NCI-H146 treated with DMSO at 0.1 percent for 48 hours (cell line): Measurements from ENCODE around the gene CDIPT.
A peak's percentile ranks its signal among the peaks of the same experiment; 100 is the strongest.

Experiments
- DNase-seq: peaks from one replicate; lab custom pipeline; 2025; ENCODE audit not compliant: unreplicated experiment; lab: John Stamatoyannopoulos, UW

Gene CDIPT

GRCh38 chr16:29811896-29812665, 50.9 kb downstream of the CDIPT start, which contains the start of gene PRRT2:
Gene PRRT2 (plus strand): TSS chr16:29812193. CDS start chr16:29813055, 862 bp downstream.
- peak; percentile 72 for DNase-seq

GRCh38 chr16:29811170-29811895, 51.7 kb downstream of the CDIPT start:
- DNase-seq, result peak; percentile 79

- DNase-seq, result no peak
These were observed 52.3 kb downstream of the CDIPT start for GRCh38 chr16:29810699-29811169.

- DNase-seq, result no peak
These were observed 53.0 kb downstream of the CDIPT start for GRCh38 chr16:29809850-29810698.

GRCh38 chr16:29809031-29809747, 53.8 kb downstream of the CDIPT start:
- no peak for DNase-seq
